ENCODE data around the gene SART3. TPM values are rescaled to one million over a fixed set of nuclear protein-coding genes. Genes with fewer than 3 reads are reported as not detected.

Gene SART3
- total RNA-seq, result 10 to 100 TPM; 63.0 to 72.6 TPM

- Mint-ChIP-seq H3K4me3 (peak within 1 kb of the TSS; percentile 100), H3K27me3 (no peaks in the 10 kb centered on the region), H3K4me1 (peaks cover 69% of the 10 kb centered on the region), H3K27ac (peak within 1 kb of the TSS; percentile 99), H3K9me3 (no peaks in the 10 kb centered on the region), H3K36me3 (ENCODE audit: low read depth) (peaks cover 21% of the 10 kb centered on the region)
- CTCF ChIA-PET, result interaction anchor here (0.6 to 11.9 kb wide), 9 partner anchors 11 to 540 kb away, joined by 3 to 105 read pairs (median 4); no protein-coding TSS in a partner anchor
- POLR2A ChIA-PET, result interaction anchor here (0.6 kb wide), 1 partner anchor 29 kb away, joined by 4 read pairs; no protein-coding TSS in a partner anchor
- peak; percentile 85 for DNase-seq
Measured at GRCh38 chr12:108560752-108561719, at the start of gene SART3. SART3 (minus strand) TSS chr12:108561173; CDS start chr12:108561154, 19 bp downstream.

GRCh38 chr12:108610336-108610815 is 49.4 kb upstream of the SART3 start:
- H3K4me3 Mint-ChIP-seq, result no peak overlapping the region
- H3K27ac Mint-ChIP-seq, result no peak overlapping the region
- peaks cover 3% of the 10 kb centered on the region for H3K4me1 Mint-ChIP-seq
- H3K27me3 Mint-ChIP-seq, result no peaks in the 10 kb centered on the region
- H3K36me3 Mint-ChIP-seq (ENCODE audit: low read depth), result peaks cover 10% of the 10 kb centered on the region
- ChIA-PET POLR2A (interaction anchor here (0.6 kb wide), 1 partner anchor 37 kb away, joined by 3 read pairs; no protein-coding TSS in a partner anchor), CTCF (interaction anchor here (1.3 to 1.6 kb wide), 2 partner anchors 11 to 12 kb away, joined by 5 to 6 read pairs; partner anchors contain the start of gene TMEM119)
- no peaks in the 10 kb centered on the region for H3K9me3 Mint-ChIP-seq
- no peak for DNase-seq

DNA sequence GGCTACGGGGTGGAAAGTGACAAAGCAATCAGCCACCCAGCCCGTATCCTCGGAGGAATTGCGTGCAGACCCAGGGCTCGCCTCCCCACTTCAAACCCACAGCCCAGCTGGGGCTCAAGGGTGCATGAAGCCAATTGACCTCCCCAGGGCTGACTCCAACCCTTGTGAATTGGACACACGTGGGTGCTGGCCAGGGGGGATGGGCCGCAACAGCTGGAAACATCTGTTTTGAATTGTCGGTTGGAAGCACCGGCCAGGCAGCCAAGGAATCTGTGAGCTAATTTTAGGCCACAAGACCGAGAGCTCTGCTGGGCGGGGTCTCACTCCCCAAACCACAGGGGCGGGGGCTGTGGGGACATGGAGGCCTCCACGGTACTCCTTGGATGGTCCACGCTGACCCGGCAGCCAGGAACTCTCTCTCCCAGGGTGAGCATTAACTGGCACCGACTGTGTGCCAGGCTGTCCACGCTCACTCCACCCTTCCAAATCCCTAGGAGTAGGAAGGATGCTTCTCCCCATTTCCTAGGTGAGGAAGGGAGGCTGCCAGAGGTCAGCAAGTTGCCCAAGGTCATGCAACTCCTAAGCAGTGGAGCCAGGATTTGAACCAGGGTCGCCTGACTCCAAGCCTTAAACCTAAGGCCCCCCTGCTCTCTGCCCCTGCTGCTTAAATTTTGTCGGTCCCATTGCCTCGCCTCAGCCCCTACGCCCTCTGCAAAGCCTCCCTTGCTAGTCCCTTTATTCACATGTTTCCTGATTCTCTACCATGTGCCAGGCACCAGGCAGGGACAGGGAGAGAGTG is 48.8 kb upstream of the SART3 start:
- POLR2A ChIA-PET, result no interaction called here
- no peaks in the 10 kb centered on the region for H3K4me1 Mint-ChIP-seq
- peaks cover 6% of the 10 kb centered on the region for H3K36me3 Mint-ChIP-seq (ENCODE audit: low read depth)
- no peak overlapping the region for H3K27ac Mint-ChIP-seq
- H3K9me3 Mint-ChIP-seq, result no peaks in the 10 kb centered on the region
- no peaks in the 10 kb centered on the region for H3K27me3 Mint-ChIP-seq
- DNase-seq, result no peak
- H3K4me3 Mint-ChIP-seq, result no peak overlapping the region
- CTCF ChIA-PET, result interaction anchor here (1.3 to 2.1 kb wide), 3 partner anchors 8 to 12 kb away, joined by 5 to 8 read pairs (median 6); partner anchors contain the start of gene TMEM119

DNA sequence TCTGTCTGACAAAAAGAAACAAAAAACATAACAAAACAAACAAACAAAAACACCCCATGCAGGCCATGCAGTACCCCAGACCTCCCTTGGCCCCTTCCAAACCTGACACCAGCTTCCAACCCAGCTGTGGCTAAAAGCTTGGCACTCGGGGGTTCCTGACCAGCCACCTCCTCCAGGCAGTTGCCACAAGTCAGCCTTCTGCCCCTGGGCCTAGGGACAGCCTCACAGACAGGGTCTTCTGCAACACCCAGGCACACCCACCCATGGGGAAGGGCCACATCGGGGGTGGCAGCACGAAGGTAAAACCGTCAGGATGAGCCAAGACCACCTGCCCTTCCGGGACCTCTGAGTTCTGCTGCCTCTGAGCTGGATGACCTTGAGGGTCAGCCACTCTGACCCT is 47.6 kb upstream of the SART3 start:
- Mint-ChIP-seq H3K9me3 (no peaks in the 10 kb centered on the region), H3K4me3 (no peak overlapping the region), H3K4me1 (no peaks in the 10 kb centered on the region), H3K36me3 (ENCODE audit: low read depth) (no peaks in the 10 kb centered on the region), H3K27me3 (no peaks in the 10 kb centered on the region), H3K27ac (no peak overlapping the region)
- CTCF ChIA-PET, result interaction anchor here (1.5 to 2.1 kb wide), 2 partner anchors 9 to 20 kb away, joined by 3 to 8 read pairs; no protein-coding TSS in a partner anchor
- POLR2A ChIA-PET, result no interaction called here
- DNase-seq, result no peak

GRCh38 chr12:108607981-108608600 is 47.1 kb upstream of the SART3 start:
- no peak overlapping the region for H3K4me3 Mint-ChIP-seq
- POLR2A ChIA-PET, result no interaction called here
- CTCF ChIA-PET, result interaction anchor here (1.5 to 2.1 kb wide), 2 partner anchors 10 to 19 kb away, joined by 3 to 8 read pairs; no protein-coding TSS in a partner anchor
- no peaks in the 10 kb centered on the region for H3K27me3 Mint-ChIP-seq
- no peaks in the 10 kb centered on the region for H3K4me1 Mint-ChIP-seq
- no peak overlapping the region for H3K27ac Mint-ChIP-seq
- no peak for DNase-seq
- no peaks in the 10 kb centered on the region for H3K9me3 Mint-ChIP-seq
- no peaks in the 10 kb centered on the region for H3K36me3 Mint-ChIP-seq (ENCODE audit: low read depth)

DNA sequence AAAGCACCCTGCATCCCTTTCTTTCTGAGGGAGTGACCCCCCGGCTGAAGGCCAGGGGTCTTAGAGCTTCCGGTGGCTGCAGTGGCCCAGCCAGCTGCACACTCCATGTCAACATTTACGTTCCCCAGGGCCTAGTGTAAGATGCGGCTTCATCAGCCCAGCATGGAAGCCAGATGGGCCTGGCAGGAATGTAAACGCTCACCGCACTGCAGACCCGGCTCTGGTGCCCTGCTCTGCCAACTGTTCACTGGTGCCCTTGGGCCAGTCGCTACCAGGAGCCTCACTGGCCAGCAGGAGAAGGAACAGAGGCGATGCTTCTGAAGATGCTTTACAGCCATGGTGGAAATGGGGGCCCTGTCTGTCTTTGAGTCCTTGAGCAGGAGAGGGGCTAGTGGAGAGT is 45.5 kb upstream of the SART3 start:
- POLR2A ChIA-PET, result no interaction called here
- DNase-seq, result no peak
- Mint-ChIP-seq H3K36me3 (ENCODE audit: low read depth) (no peaks in the 10 kb centered on the region), H3K4me3 (no peak overlapping the region), H3K9me3 (no peaks in the 10 kb centered on the region), H3K27ac (no peak overlapping the region), H3K4me1 (no peaks in the 10 kb centered on the region), H3K27me3 (no peaks in the 10 kb centered on the region)
- CTCF ChIA-PET, result interaction anchor here (0.9 kb wide), 1 partner anchor 10 kb away, joined by 3 read pairs; no protein-coding TSS in a partner anchor

DNA sequence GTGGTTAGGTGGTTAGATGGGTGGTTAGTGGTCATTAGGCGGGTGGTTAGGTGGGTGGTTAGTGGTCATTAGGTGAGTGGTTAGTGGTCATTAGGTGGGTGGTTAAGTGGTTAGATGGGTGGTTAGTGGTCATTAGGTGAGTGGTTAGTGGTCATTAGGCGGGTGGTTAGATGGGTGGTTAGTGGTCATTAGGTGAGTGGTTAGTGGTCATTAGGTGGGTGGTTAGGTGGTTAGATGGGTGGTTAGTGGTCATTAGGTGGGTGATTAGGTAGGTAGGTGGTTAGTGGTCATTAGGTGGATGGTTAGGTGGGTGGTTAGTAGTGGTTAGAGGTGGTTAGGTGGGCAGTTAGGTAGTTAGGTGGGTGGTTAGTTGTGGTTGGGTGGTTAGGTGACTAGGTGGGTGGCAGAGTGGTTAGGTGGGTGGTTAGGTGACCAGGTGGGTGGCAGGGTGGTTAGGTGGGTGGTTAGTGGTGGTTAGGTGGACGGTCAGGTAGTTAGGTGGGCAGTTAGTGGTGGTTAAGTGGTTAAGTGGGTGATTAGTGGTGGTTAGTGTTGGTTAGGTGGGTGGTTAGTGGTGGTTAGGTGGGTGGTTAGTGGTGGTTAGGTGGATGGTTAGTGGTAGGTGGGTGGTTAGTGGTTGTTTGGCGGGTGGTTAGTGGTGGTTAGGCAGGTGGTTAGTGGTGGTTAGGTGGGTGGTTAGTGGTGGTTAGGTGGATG is 44.9 kb upstream of the SART3 start:
- Mint-ChIP-seq H3K9me3 (no peaks in the 10 kb centered on the region), H3K27me3 (no peaks in the 10 kb centered on the region), H3K36me3 (ENCODE audit: low read depth) (no peaks in the 10 kb centered on the region), H3K4me1 (no peaks in the 10 kb centered on the region), H3K27ac (peak overlapping the region; percentile 37), H3K4me3 (peak overlapping the region; percentile 18)
- ChIA-PET POLR2A (no interaction called here), CTCF (interaction anchor here (1.1 kb wide), 1 partner anchor 37 kb away, joined by 3 read pairs; no protein-coding TSS in a partner anchor)
- DNase-seq, result no peak

DNA sequence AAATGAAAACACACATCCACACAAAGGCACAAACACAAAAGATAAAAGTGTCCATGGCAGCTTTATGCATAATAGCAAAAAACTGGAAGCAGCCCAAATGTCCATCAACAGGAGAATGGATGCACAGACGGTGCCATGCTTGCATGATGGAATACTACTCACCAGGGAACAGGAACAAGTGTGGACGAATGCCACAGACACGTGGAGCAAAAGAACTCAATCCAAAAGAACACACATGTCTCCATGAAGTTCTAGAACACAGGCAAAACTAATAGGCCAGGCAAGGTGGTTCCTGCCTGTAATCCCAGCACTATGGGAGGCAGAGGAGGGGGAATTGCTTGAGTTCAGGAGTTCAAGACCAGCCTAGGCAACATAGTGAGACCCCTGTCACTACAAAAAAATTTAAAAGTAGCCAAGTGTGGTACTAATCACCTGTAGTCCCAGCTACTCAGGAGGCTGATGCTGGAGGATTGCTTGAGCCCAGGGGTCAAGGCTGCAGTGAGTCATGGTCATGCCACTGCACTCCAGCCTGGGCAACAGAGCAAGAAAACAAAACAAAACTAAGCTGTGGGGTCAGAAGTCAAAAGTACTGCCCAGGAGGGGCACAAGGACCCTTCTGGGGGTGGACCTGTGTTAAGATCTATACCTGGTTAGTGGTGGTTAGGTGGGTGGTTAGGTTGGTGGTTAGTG is 44.2 kb upstream of the SART3 start:
- CTCF ChIA-PET, result interaction anchor here (1.1 kb wide), 1 partner anchor 36 kb away, joined by 3 read pairs; no protein-coding TSS in a partner anchor
- Mint-ChIP-seq H3K9me3 (no peaks in the 10 kb centered on the region), H3K27ac (peak overlapping the region; percentile 37), H3K4me3 (peak overlapping the region; percentile 18), H3K27me3 (no peaks in the 10 kb centered on the region), H3K4me1 (no peaks in the 10 kb centered on the region), H3K36me3 (ENCODE audit: low read depth) (no peaks in the 10 kb centered on the region)
- DNase-seq, result no peak
- POLR2A ChIA-PET, result no interaction called here

GRCh38 chr12:108604208-108604941 is 43.4 kb upstream of the SART3 start:
- CTCF ChIA-PET, result interaction anchor here (0.8 kb wide), 1 partner anchor 9 kb away, joined by 4 read pairs; no protein-coding TSS in a partner anchor
- POLR2A ChIA-PET, result no interaction called here
- Mint-ChIP-seq H3K4me3 (no peak overlapping the region), H3K27me3 (no peaks in the 10 kb centered on the region), H3K4me1 (no peaks in the 10 kb centered on the region), H3K27ac (no peak overlapping the region), H3K36me3 (ENCODE audit: low read depth) (no peaks in the 10 kb centered on the region), H3K9me3 (no peaks in the 10 kb centered on the region)
- DNase-seq, result no peak

- H3K4me1 Mint-ChIP-seq, result no peaks in the 10 kb centered on the region
- H3K4me3 Mint-ChIP-seq, result no peak overlapping the region
- H3K27ac Mint-ChIP-seq, result no peak overlapping the region
- no peaks in the 10 kb centered on the region for H3K27me3 Mint-ChIP-seq
- no peaks in the 10 kb centered on the region for H3K9me3 Mint-ChIP-seq
- no peak for DNase-seq
- POLR2A ChIA-PET, result no interaction called here
- no peaks in the 10 kb centered on the region for H3K36me3 Mint-ChIP-seq (ENCODE audit: low read depth)
- CTCF ChIA-PET, result interaction anchor here (0.8 kb wide), 1 partner anchor 9 kb away, joined by 4 read pairs; no protein-coding TSS in a partner anchor
Measured at GRCh38 chr12:108603743-108604142, 42.8 kb upstream of the SART3 start.

All from activated CD4-positive, alpha-beta T cell treated with anti-CD3 and anti-CD28 coated beads, Interleukin-2, amount 10 ng/mL, durations not matched to agents 7 days and 5 days (primary cell).